Fibroblast of peridontal ligament (primary cell): ENCODE measurements around the gene AP1AR.

Experiments used
- DNase-seq: peaks from one replicate; pipeline ENCODE4 v3.0.0-alpha.2; 2010; ENCODE audit errors: extremely low read depth

AP1AR gene

DNA sequence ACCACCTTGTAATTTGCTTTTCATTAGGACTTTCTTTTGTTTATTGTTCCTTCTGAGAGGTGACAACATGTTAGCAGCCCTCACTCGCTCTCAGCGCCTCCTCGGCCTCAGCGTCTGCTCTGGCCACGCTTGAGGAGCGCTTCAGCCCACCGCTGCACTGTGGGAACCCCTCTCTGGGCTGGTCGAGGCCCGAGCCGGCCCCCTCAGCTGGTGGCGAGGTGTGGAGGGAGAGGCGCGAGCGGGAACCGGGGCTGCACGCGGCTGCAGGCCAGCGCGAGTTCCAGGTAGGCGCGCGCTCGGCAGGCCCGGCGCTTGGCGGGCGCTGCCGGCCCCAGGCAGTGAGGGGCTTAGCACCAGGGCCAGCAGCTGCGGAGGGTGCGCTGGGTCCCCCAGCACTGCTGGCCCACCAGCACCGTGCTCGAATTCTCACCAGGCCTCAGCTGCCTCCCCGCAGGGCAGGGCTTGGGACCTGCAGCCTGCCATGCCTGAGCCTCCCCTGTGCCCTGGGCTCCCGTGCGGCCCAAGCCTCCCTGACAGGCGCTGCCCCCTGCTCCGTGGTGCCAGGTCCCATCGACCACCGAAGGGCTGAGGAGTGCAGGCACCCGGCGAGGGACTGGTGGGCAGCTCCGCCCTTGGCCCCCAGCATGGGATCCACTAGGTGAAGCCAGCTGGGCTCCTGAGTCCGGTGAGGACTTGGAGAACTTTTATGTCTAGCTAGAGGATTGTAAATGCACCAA is 9.2 kb upstream of the AP1AR start:
- DNase-seq = no peak

- DNase-seq = peak; percentile 9
Measured at GRCh38 chr4:112225157-112225556, 6.4 kb upstream of the AP1AR start.

DNA sequence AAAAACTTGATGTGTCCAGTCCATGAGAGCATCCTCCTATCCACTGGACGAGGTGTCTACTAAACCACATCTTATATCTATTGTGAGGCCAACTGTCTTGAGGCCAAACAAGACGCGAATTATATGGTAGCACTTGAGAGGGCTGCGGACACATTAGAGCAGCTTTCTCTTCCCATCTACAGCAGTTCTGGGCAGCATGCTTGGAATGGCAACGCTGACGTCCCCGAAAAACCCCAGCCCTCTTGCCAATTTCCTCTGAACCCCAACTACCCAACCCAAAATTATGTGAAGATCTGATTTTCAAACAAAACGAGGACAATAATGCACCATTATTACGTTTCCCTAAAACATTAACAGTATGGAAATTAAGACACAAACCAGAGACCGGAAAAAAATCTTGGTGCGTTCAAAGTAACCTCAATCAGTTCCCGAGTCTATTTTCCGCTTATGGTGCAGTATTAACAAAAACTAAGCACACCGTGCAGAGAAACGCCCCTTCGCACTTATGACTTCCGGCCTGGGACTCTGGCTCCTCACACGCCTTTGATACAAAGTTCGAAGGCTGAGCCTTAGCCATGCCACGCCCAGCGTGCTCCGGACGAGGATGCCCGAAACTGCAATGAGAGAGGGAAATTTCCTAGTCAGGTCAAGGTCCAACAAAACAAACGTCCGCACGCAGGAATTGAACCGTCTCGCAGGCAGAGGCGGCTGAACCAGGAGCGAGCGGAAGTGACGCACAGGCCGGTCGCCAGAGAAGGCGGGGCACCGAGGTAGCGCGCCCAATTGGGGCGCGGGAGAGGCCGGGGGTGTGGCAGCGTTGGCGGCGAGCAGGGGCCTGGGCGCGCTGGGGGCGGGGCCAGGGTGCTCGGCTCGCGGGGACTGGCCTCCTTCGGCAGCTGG is 458 bp upstream of the AP1AR start:
- peak; percentile 93 for DNase-seq

DNA sequence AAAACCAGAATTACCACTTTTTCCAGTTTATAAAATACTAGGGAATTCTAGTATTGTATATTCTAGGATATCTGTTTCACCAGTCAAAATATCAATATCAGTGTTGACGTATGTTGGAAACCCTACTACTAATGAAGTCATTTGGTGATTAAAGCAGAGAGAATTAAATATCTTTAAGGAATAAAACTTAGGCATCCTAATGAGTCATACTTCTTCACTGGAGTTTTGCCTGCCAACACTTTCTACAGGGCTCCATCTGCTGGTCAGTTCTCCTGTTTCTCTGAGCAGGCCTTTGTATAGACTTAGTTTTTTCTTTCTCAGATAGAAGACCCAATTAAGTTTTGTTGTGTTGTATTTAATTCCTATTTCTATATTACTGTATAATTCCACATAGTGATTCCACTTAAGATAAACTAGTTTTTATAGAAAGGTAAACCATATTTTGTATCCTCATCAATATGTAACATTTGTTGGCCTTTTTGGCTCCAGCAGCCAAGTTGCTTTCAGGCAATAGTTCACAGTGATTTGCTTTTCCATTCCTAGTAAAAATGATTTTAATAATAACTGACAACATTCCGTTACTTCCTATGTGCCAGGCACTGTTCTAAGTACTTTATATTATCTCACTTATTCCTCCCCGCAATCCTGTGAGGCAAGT is 3.5 kb downstream of the AP1AR start:
- DNase-seq = peak; percentile 94

- DNase-seq = no peak
Measured at GRCh38 chr4:112236040-112236439, 4.5 kb downstream of the AP1AR start.

DNA sequence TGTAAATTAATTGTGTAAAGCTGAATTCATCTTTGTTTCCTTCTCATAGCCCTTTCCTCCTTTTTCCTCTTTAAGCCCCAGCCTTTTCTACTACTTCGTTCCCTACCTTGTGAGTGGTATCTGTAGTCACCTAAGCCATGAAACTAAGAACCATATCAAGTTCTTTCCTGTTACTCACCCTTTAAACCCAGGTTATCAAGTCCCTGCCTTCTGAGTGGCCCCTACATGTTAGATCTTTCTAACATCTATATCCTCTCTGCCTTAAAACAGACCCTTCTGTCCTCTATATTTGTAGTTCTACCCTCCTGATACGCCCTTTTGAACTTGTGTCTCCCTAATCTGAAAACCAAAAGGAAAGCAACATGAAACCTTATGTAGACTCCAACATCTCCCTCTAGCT is 7.2 kb downstream of the AP1AR start:
- DNase-seq = no peak

DNA sequence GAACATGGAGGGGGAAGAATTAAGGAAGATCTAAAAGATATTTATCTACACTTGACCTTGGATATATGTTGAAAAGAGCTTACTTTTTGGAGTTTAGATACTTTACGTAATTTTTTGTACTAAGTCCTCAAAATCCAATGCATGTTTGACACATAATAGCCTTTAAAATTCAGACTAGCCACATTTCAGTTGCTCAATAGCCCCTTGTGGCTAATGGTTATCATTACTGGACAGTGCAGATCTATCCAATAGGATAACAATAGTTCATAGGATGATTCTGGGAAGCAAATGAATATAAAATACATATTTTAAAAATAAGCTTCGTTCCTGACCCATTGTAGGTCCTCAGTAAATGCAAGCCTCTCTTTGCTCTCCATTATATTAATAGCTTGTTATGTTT is 13.8 kb downstream of the AP1AR start:
- no peak for DNase-seq

DNA sequence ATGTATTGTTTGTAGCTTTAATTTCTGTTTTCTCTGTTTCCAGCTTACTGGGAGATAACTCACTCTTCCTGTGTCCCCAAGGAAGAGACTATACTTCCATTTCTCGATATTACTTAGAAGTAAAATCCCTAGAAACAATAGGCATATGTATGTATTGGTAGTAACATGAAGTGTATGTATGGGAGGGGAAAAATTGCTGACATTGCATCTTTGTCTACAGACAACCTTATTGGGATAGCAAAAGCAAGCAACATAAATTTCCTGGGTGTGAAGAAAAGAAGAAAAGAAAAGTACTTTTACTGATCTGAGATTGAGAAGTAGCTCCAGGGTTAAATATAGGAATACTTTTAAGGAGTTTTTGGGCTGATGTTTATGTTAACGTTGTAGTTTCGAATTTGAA is 15.4 kb downstream of the AP1AR start:
- DNase-seq = no peak

DNA sequence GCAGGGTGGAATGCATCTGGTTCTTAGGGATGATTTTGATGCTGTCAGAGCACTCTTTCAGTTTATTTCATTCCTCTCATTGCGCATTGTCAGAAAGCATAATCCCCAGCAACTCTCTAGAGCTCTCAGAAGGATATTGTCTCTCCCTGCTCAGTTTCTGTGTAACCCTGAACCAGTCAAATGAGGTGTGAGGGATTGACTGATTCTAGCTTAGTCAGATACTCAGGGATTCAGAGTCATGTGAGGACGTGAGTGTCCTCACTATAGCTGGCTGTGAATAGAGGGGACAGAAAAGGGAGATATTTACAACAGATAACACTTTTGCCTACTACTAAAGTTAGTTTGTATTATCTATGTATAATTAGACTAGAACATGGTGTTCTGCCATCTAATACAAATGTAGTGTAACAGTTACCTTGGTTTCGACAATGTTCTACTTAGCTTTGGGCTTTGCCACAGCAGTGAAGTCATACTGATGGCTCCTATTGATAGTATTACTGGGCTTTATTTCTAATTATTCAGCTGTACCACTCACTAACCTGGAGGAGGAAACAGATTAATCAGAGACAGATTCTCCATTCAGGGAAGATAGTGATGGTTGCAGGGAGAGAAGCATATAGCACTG is 19.5 kb downstream of the AP1AR start:
- DNase-seq = no peak

DNA sequence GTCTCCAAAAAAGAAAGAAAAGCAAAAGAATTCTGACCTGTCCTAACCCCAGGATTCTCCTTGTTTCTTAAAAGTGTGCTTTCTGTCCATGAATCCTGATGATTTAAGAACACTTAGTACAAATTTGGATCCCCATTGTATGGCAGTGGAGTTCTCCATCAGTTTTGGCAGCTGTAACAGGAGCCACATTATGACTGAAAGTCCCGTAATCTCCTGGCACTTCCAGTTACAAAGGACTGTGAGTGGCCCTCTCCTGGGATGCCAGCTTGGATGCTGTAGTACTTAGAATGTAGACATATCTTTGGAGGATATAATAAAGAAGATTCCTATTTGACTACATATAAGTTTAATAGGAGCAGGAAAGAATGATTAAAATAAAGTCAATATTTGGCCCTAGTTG is 20.6 kb downstream of the AP1AR start:
- no peak for DNase-seq

DNA sequence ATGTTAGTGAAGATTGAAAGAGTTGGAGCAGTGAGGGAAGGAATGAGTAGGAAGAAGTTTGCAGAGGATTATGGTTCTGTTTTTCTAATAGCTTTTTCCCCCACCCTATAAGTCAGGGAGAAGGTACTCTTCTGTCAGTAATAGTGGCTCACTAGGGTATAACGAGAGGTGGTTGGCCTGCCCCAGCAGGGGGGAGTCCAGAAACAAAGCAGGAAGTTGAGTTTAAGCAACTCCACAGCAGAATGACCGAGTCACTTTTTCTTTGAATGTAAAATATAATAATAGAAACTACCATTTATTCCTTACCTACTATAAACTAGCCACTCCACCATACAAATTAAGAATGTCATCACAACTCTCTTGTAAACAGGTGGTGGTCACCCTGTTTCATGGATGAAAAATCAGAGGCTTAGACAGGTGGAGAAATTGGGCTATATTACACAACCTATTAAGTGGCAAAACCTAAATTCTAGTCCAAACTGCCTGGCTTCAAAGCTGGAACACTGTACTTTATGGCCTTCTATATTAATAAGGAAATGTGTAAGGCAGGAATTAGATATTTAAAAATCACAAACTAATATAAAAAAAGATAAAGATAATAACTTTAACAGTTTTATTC is 21.9 kb downstream of the AP1AR start:
- DNase-seq = no peak

- no peak for DNase-seq
Measured at GRCh38 chr4:112257098-112257497, 25.5 kb downstream of the AP1AR start.

DNA sequence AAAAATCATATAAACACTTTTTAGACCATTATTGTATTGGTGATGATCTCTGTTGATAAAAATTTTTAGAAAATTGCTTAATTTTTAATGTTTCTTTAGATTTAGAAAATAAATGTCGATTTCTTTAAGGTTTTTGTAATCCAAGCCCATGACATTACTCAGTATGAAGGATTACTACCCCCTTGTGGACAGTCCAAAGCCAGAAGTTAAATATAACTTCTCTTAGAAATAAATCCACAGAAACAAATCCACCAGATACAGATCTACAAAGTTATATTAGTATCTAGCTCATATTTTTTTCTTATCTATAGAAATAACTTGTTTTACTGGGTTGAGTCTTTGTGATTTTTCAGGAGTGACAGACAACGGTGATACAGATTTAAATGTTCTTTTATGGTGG is 35.2 kb downstream of the AP1AR start:
- DNase-seq = peak; percentile 70

DNA sequence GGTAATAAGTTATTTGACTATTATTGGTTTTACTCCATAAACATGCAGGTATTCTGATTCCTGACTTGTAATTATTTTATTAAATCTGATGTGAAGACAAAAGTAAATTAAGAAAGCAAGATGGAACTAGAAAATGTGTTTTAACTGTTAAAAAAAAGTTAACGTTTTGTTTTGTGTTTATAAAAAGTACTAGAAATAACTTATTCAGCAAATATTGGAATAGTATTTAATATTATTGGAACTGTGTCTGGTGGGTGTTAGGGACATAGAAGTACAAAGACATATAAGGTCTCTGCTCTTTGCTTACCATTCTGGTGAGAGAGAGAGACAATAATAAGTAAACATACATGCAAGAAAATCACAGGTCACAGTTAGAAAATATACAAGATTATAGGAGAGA is 38.5 kb downstream of the AP1AR start:
- DNase-seq = no peak

- peak; percentile 80 for DNase-seq
Measured at GRCh38 chr4:112270640-112271421, 39.2 kb downstream of the AP1AR start.

- no peak for DNase-seq
Measured at GRCh38 chr4:112272292-112272691, 40.7 kb downstream of the AP1AR start.

DNA sequence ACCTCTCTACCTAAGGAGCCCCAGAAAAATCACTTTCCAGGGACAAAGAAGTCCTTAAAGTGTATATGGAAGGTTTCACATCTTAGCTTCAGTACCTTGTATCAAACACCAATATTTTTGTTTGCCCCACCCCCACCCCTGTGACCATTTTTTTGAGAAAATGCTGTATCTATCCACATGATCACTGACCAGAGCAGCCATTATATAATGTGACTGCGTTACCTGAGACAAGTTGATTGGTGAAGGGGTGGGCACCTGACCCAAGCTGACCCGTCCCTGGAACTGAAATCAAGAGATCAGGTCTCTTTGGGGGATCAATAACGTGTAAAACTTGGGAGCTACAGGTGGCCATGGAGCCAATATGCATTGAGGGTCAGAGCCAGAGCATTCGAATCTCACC is 43.4 kb downstream of the AP1AR start:
- DNase-seq = no peak

DNA sequence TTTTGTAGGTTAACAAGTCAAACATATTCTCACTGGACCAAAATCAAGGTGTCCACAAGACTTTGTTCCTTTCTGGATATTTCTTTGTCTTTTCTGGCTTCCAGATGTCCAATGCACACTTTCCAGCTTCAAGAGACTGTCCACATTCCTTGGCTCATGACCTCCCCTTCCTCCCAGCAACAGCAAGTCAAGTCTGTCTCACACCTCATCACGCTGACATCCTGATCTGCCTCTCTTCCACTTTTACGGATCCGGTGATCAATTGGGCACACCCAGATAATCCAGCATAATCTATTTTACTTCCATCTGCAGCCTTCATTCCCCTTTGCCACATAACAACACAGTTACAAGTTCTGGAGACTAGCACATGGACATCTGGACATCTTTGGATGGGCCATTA is 44.5 kb downstream of the AP1AR start:
- no peak for DNase-seq

GRCh38 chr4:112277220-112277619 is 45.6 kb downstream of the AP1AR start:
- DNase-seq = no peak

DNA sequence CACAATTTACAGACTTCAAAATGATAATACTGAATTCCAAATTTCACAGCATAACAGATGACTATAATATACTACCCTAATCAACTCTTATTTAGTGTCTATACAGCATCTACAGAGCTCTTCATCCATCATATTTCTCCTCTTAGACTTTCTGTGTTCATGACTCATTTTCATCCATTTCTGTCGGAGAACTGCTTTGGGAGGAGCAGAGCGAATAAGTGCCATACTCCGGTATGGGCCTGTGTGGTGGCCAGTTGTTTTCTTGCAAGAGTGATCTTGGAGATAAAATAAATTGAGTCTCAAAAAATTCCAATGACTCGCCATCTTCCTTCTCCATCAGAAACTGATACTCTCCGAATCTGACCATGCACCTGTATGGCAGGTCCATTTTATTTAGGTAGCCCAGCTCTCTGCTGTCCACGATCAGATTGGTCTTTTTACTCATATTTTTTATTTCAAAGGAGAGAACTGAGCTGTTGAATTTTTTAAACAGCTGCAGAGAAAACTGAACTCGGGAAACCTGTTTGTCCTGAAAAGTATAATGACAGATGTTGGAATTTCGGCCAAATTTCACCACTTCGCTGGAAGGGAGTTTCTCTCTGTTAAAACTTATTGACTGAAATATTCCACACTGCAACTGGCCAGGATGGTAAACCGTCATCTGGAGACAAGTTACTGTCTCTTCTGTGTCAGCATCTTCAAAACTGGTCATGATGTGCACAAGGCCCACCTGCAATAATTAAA is 46.3 kb downstream of the AP1AR start:
- DNase-seq = no peak
